Trophoblast cell (in vitro differentiated cells and primary cell): ENCODE data around the gene HOXB9.

Experiments used
- DNase-seq, 2 donors: peaks; one replicate each; pipeline ENCODE4 v3.0.0-alpha.2; 2016
- H2AFZ ChIP-seq: 2 replicates; pipeline ENCODE4 v1.6.1; 2013; ENCODE audit warnings: low read length, moderate library complexity, mild to moderate bottlenecking; ENCODE audit not compliant: insufficient read depth, poor library complexity
- H2AK5ac ChIP-seq: 2 replicates; pipeline ENCODE4 v1.6.1; 2013; ENCODE audit warnings: mild to moderate bottlenecking, low read length
- H2BK120ac ChIP-seq: 2 replicates; pipeline ENCODE4 v1.6.1; 2013; ENCODE audit warnings: low read length, mild to moderate bottlenecking, moderate library complexity; ENCODE audit not compliant: insufficient read depth, poor library complexity
- H2BK12ac ChIP-seq: 2 replicates; pipeline ENCODE4 v1.6.1; 2013; ENCODE audit warnings: mild to moderate bottlenecking, low read length, moderate library complexity
- H2BK5ac ChIP-seq: 2 replicates; pipeline ENCODE4 v1.6.1; 2013; ENCODE audit warnings: low read length, low read depth, moderate library complexity, mild to moderate bottlenecking; ENCODE audit not compliant: poor library complexity
- H3K14ac ChIP-seq: 2 replicates; pipeline ENCODE4 v1.6.1; 2013; ENCODE audit warnings: mild to moderate bottlenecking, low read length
- H3K18ac ChIP-seq: 2 replicates; pipeline ENCODE4 v1.6.1; 2013; ENCODE audit warnings: mild to moderate bottlenecking, low read length
- H3K23ac ChIP-seq: 2 replicates; pipeline ENCODE4 v1.6.1; 2013; ENCODE audit warnings: low read length
- H3K27ac ChIP-seq: 2 replicates; pipeline ENCODE4 v1.5.1; 2013; ENCODE audit warnings: low read depth, mild to moderate bottlenecking, inconsistent platforms, low read length, moderate library complexity
- H3K27me3 ChIP-seq: 2 replicates; pipeline ENCODE4 v1.6.1; 2013; ENCODE audit warnings: inconsistent platforms, mild to moderate bottlenecking, low read length, moderate library complexity; ENCODE audit not compliant: insufficient read depth
- H3K36me3 ChIP-seq, 2 experiments: 1 replicate in 1 of 2; 2 replicates in 1 of 2; pipeline ENCODE4 v1.6.1; 2013; ENCODE audit warnings: low read length in 2 of 2, mild to moderate bottlenecking in 2 of 2, moderate library complexity in 1 of 2; ENCODE audit not compliant: insufficient read depth in 2 of 2, control insufficient read depth in 1 of 2
- H3K4ac ChIP-seq: 2 replicates; pipeline ENCODE4 v1.6.1; 2013; ENCODE audit warnings: low read depth, mild to moderate bottlenecking, low read length, moderate library complexity
- H3K4me1 ChIP-seq, 2 experiments: 1 replicate in 1 of 2; 2 replicates in 1 of 2; pipeline ENCODE4 v1.6.1; 2013; ENCODE audit warnings: low read length in 2 of 2, mild to moderate bottlenecking in 2 of 2, moderate library complexity in 1 of 2; ENCODE audit not compliant: insufficient read depth in 2 of 2, control insufficient read depth in 1 of 2
- H3K4me2 ChIP-seq: 2 replicates; pipeline ENCODE4 v1.6.1; 2013; ENCODE audit warnings: inconsistent platforms, mild to moderate bottlenecking, low read length, moderate library complexity
- H3K4me3 ChIP-seq: 2 replicates; pipeline ENCODE4 v1.5.1; 2013; ENCODE audit warnings: mild to moderate bottlenecking, low read depth, low read length, inconsistent platforms
- H3K79me1 ChIP-seq: one replicate; pipeline ENCODE4 v1.6.1; 2013; ENCODE audit warnings: low read length
- H3K79me2 ChIP-seq: 2 replicates; pipeline ENCODE4 v1.6.1; 2013; ENCODE audit warnings: low read length, mild to moderate bottlenecking; ENCODE audit not compliant: control insufficient read depth, insufficient read depth, poor library complexity
- H3K9ac ChIP-seq: 2 replicates; pipeline ENCODE4 v1.6.1; 2013; ENCODE audit warnings: mild to moderate bottlenecking, low read length
- H3K9me3 ChIP-seq: 2 replicates; pipeline ENCODE4 v1.6.1; 2013; ENCODE audit warnings: low read depth, mild to moderate bottlenecking, control low read depth, inconsistent platforms, low read length; ENCODE audit not compliant: insufficient read depth
- H4K12ac ChIP-seq: 2 replicates; pipeline ENCODE4 v1.6.1; 2013; ENCODE audit warnings: low read depth, mild to moderate bottlenecking, low read length, moderate library complexity
- H4K8ac ChIP-seq: 2 replicates; pipeline ENCODE4 v1.6.1; 2013; ENCODE audit warnings: low read depth, mild to moderate bottlenecking, low read length, moderate library complexity
- H4K91ac ChIP-seq: one replicate; pipeline ENCODE4 v1.6.1; 2013; ENCODE audit warnings: low read depth, mild to moderate bottlenecking, low read length, moderate library complexity
- WGBS: extraction: QIAGEN DNeasy Blood & Tissue Kit; methylation state at CpG from one replicate; pipeline ENCODE4 v1.1.7; 2013; ENCODE audit warnings: missing lambda C conversion rate; ENCODE audit not compliant: insufficient read length, insufficient coverage; ENCODE audit errors: extremely low coverage; 5-methylcytosine and 5-hydroxymethylcytosine counted together

Gene HOXB9

DNA sequence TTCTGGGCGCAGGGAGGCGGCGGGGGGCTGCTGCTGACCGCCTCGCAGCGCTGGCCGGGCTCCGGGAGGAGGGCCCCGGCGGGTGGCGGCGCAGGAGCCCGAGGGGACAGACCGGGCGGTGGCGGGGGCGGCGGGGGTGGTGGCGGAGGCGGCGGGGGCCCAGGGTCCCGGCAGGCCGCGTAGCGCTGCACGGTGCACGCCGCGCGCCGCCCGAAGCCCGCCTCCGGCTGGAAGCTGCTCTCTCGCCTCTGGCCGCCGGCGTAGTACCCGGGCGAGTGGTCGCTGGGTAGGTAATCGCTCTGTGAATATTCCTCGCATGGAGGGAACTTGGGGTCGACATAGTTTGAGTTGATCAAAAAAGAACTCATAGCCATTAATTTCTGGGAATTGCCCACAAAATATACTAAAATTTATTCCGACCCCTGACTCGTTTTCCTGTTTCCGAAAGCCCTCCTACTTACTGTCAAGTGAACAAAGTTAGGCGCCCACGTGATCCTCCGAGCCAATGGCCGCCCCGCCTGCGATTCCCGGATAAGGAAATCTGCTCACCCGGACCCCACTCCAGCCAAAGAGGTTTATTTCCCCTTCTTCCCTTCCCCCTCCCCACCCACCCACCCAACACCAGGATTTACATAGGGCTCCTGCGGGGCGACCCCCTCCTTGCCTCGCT, 48.1 kb downstream of the HOXB9 start, which contains the start of gene HOXB4:
HOXB4 (minus strand) TSS at position 405 of the 670 bp plus-strand sequence; CDS start at position 374, 31 bp downstream.
- Histone ChIP-seq H3K4me1 (peaks cover 28 to 33% of the 10 kb centered on the region in 2 experiments), H3K27ac (peak within 1 kb of the TSS; percentile 1), H3K14ac (peak within 1 kb of the TSS; percentile 87), H3K18ac (peak within 1 kb of the TSS; percentile 81), H3K79me1 (peaks cover 21% of the 10 kb centered on the region), H3K27me3 (no peaks in the 10 kb centered on the region), H3K4me3 (peak within 1 kb of the TSS; percentile 72), H2BK5ac (peak within 1 kb of the TSS; percentile 58), H3K9me3 (no peaks in the 10 kb centered on the region), H2AK5ac (peak within 1 kb of the TSS; percentile 63), H3K9ac (peak within 1 kb of the TSS; percentile 18), H3K79me2 (peaks cover 10% of the 10 kb centered on the region), H3K23ac (no peak within 1 kb of the TSS), H2AFZ (peak within 1 kb of the TSS; percentile 62), H3K4me2 (peak within 1 kb of the TSS; percentile 90), H2BK12ac (peak within 1 kb of the TSS; percentile 79), H2BK120ac (peak within 1 kb of the TSS; percentile 70), H3K4ac (peak within 1 kb of the TSS; percentile 70), H3K36me3 (peaks cover 5 to 6% of the 10 kb centered on the region in 2 experiments), H4K12ac (peak within 1 kb of the TSS; percentile 78), H4K8ac (peak within 1 kb of the TSS; percentile 88), H4K91ac (peak within 1 kb of the TSS; percentile 97)
- peak; percentile 63 to 70 for DNase-seq
- no CpG with 5 or more reads among the region's 58 CpGs for WGBS

DNA sequence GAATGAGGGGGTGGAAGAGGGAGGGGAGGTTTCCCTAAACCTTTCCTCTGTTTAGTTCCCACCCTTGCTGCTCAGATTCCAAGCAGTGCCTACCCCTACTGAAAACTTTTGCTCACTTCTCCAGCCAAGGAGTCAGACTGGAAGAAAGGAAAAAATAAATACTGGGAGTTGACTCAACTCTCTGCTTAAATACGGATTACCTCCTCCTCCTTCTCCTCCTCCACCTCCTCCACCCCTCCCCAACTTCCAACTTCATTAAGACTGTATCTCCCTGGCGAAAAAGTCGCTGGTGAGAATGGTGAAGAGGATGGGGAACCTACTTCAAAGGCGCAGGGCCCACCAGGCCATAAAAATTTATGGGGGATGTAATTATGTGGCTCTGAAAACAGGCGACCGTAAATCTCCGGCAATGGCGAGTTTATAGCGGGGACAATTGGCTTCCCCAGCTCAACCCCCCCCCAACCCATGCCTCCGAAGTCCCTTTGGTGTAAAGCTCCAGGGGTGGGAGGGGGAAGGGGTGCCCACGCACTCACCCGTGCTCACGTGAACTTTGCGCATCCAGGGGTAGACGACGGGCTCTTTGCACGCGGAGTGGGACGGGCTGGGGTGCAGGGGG, 48.7 kb downstream of the HOXB9 start:
- H4K91ac ChIP-seq = peak overlapping the region; percentile 75
- no peak for DNase-seq
- no CpG with 5 or more reads among the region's 19 CpGs for WGBS
- no peaks in the 10 kb centered on the region for H3K9me3 ChIP-seq
- H4K12ac ChIP-seq = peak overlapping the region; percentile 76
- peak overlapping the region; percentile 18 for H3K9ac ChIP-seq
- H2BK12ac ChIP-seq = peak overlapping the region; percentile 79
- H3K4ac ChIP-seq = peak overlapping the region; percentile 24
- peak overlapping the region; percentile 1 for H3K27ac ChIP-seq
- no peak overlapping the region for H3K23ac ChIP-seq
- peak overlapping the region; percentile 69 for H3K18ac ChIP-seq
- peaks cover 5 to 6% of the 10 kb centered on the region in 2 experiments for H3K36me3 ChIP-seq
- peaks cover 27 to 38% of the 10 kb centered on the region in 2 experiments for H3K4me1 ChIP-seq
- H3K27me3 ChIP-seq = no peaks in the 10 kb centered on the region
- peak overlapping the region; percentile 50 for H2AFZ ChIP-seq
- H2BK120ac ChIP-seq = peak overlapping the region; percentile 15
- H2AK5ac ChIP-seq = peak overlapping the region; percentile 63
- H3K14ac ChIP-seq = peak overlapping the region; percentile 52
- H3K79me1 ChIP-seq = peaks cover 21% of the 10 kb centered on the region
- H3K4me3 ChIP-seq = peak overlapping the region; percentile 72
- H3K4me2 ChIP-seq = peak overlapping the region; percentile 90
- H4K8ac ChIP-seq = peak overlapping the region; percentile 34
- H2BK5ac ChIP-seq = peak overlapping the region; percentile 42
- H3K79me2 ChIP-seq = peaks cover 10% of the 10 kb centered on the region

DNA sequence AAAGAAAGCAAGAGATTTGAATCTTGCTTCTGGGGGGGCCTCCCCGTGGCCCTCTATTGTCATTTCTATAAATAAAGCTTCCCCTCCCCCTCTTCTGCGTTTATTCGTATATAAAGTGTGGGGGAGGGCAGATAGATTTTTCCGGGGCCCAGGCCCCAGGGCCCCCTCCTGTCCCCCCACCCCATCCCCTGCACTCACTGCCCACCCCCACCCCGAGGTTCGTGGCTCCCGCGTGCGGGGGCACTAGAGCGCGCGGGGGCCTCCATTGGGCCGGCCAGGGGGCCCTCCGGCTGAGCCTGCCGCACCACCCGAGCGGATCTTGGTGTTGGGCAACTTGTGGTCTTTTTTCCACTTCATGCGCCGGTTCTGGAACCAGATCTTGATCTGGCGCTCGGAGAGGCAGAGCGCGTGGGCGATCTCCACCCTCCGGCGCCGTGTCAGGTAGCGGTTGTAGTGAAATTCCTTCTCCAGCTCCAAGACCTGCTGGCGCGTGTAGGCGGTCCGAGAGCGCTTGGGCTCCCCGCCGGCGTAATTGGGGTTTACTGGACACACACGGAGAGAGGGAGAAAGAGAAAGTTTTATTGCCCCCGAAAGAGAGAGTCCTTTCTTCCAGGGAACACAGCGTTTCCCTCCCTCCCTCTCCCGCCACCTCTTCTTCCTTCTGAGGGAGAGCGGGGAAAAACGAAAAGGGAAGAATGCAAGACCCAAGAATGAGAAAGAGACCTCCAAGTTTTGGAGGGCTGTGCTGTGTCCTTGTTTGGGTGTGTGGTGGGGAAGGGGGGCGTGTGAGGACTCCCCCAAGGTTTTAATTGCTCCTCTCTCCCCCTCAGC, 49.5 kb downstream of the HOXB9 start:
- Histone ChIP-seq H3K4me2 (peak overlapping the region; percentile 90), H3K18ac (peak overlapping the region; percentile 37), H2AK5ac (peak overlapping the region; percentile 63), H3K27ac (peak overlapping the region; percentile 1), H3K36me3 (peaks cover 5 to 6% of the 10 kb centered on the region in 2 experiments), H3K9ac (no peak overlapping the region), H3K4me3 (no peak overlapping the region), H2BK5ac (peak overlapping the region; percentile 42), H3K4ac (peak overlapping the region; percentile 24), H4K91ac (peak overlapping the region; percentile 75), H3K79me2 (peaks cover 8% of the 10 kb centered on the region), H4K8ac (peak overlapping the region; percentile 26), H3K79me1 (peaks cover 15% of the 10 kb centered on the region), H2BK120ac (peak overlapping the region; percentile 15), H3K23ac (no peak overlapping the region), H2AFZ (no peak overlapping the region), H4K12ac (no peak overlapping the region), H2BK12ac (peak overlapping the region; percentile 79), H3K4me1 (peaks cover 23 to 39% of the 10 kb centered on the region in 2 experiments), H3K27me3 (no peaks in the 10 kb centered on the region), H3K9me3 (no peaks in the 10 kb centered on the region), H3K14ac (peak overlapping the region; percentile 35)
- WGBS = no CpG with 5 or more reads among the region's 43 CpGs
- peak; percentile 36 to 46 for DNase-seq
